Activated naive CD4-positive, alpha-beta T cell treated with anti-CD3 and anti-CD28 coated beads, Interleukin-2, amount 50 U/mL, for 24 hours (primary cell): ENCODE data around the gene TAX1BP3.

Source experiments
- H3K27ac Mint-ChIP-seq: one replicate; pipeline ENCODE4 v1.8.0; 2021; ENCODE audit warnings: mild to moderate bottlenecking, mixed read lengths
- H3K27me3 Mint-ChIP-seq: one replicate; pipeline ENCODE4 v1.8.0; 2021; ENCODE audit warnings: mixed read lengths
- H3K36me3 Mint-ChIP-seq: one replicate; pipeline ENCODE4 v1.8.0; 2021; ENCODE audit warnings: mixed read lengths
- H3K4me1 Mint-ChIP-seq: one replicate; pipeline ENCODE4 v1.8.0; 2021; ENCODE audit warnings: mixed read lengths
- H3K4me3 Mint-ChIP-seq: one replicate; pipeline ENCODE4 v1.8.0; 2021; ENCODE audit warnings: mild to moderate bottlenecking, mixed read lengths
- H3K9me3 Mint-ChIP-seq: one replicate; pipeline ENCODE4 v1.8.0; 2021; ENCODE audit warnings: mixed read lengths

TAX1BP3 gene

GRCh38 chr17:3626831-3627768 lies 41.3 kb downstream of the TAX1BP3 start:
- no peak overlapping the region for H3K27ac Mint-ChIP-seq
- no peaks in the 10 kb centered on the region for H3K27me3 Mint-ChIP-seq
- H3K4me1 Mint-ChIP-seq: no peaks in the 10 kb centered on the region
- H3K9me3 Mint-ChIP-seq: no peaks in the 10 kb centered on the region
- no peak overlapping the region for H3K4me3 Mint-ChIP-seq
- H3K36me3 Mint-ChIP-seq: peaks cover 5% of the 10 kb centered on the region

- no peaks in the 10 kb centered on the region for H3K4me1 Mint-ChIP-seq
- H3K27me3 Mint-ChIP-seq: no peaks in the 10 kb centered on the region
- no peak overlapping the region for H3K27ac Mint-ChIP-seq
- H3K36me3 Mint-ChIP-seq: peaks cover 16% of the 10 kb centered on the region
- no peak overlapping the region for H3K4me3 Mint-ChIP-seq
- H3K9me3 Mint-ChIP-seq: no peaks in the 10 kb centered on the region
These were observed 45.3 kb downstream of the TAX1BP3 start for GRCh38 chr17:3622977-3623594.

GRCh38 chr17:3621146-3621720 lies 47.1 kb downstream of the TAX1BP3 start:
- Mint-ChIP-seq H3K4me3 (no peak overlapping the region), H3K27me3 (no peaks in the 10 kb centered on the region), H3K4me1 (no peaks in the 10 kb centered on the region), H3K36me3 (peaks cover 24% of the 10 kb centered on the region), H3K27ac (no peak overlapping the region), H3K9me3 (no peaks in the 10 kb centered on the region)

- no peaks in the 10 kb centered on the region for H3K4me1 Mint-ChIP-seq
- no peak overlapping the region for H3K4me3 Mint-ChIP-seq
- no peaks in the 10 kb centered on the region for H3K9me3 Mint-ChIP-seq
- no peaks in the 10 kb centered on the region for H3K27me3 Mint-ChIP-seq
- no peak overlapping the region for H3K27ac Mint-ChIP-seq
- H3K36me3 Mint-ChIP-seq: peaks cover 26% of the 10 kb centered on the region
These were observed 53.1 kb downstream of the TAX1BP3 start for GRCh38 chr17:3615160-3615870.

GRCh38 chr17:3613124-3613523 lies 55.3 kb downstream of the TAX1BP3 start:
- Mint-ChIP-seq H3K4me1 (no peaks in the 10 kb centered on the region), H3K36me3 (peaks cover 18% of the 10 kb centered on the region)

More at GRCh38 chr17:3613124-3613523, 55.3 kb downstream of the TAX1BP3 start:
- Mint-ChIP-seq H3K9me3 (no peaks in the 10 kb centered on the region), H3K4me3 (no peak overlapping the region), H3K27ac (no peak overlapping the region), H3K27me3 (no peaks in the 10 kb centered on the region)
